Keratinocyte (primary cell): ENCODE measurements around the gene PDE1C.

Experiments
- CTCF ChIP-seq, 3 experiments: IDR thresholded peaks in 1 of 3; conservative IDR thresholded peaks in 1 of 3; optimal IDR thresholded peaks in 1 of 3; 2 replicates in 2 of 3; 3 replicates in 1 of 3; pipeline versions ENCODE3 to v1.5.1; 2011; ENCODE audit warnings: low read length in 3 of 3, mild to moderate bottlenecking in 3 of 3, moderate library complexity in 2 of 3, control low read depth in 1 of 3, inconsistent platforms in 1 of 3; ENCODE audit not compliant: insufficient read depth in 2 of 3; ENCODE audit errors: extremely low read depth in 1 of 3
- EZH2 ChIP-seq: IDR thresholded peaks from one replicate; pipeline ENCODE4 v1.6.1; 2012; ENCODE audit warnings: inconsistent platforms, mild to moderate bottlenecking, low read length, moderate library complexity

- TF ChIP-seq CTCF (optimal IDR thresholded peaks at IDR 0.05 in 1 of 3, IDR thresholded peaks at IDR 0.05 in 1 of 3, conservative IDR thresholded peaks at IDR 0.05 in 1 of 3; ENCODE audit: extremely low read depth in 1 of 3, insufficient read depth in 2 of 3, low read length in 3 of 3) (no peak), EZH2 (no peak)
Observed at GRCh38 chr7:32059289-32060011, 10.8 kb downstream of the PDE1C start.
